Measurements from ENCODE around the gene TMC8. TPM values are rescaled to one million over a fixed set of nuclear protein-coding genes. Genes with fewer than 3 reads are reported as not detected.

The TMC8 gene
- polyA plus RNA-seq, 4 donors: 1.3 to 7.8 (median 4.9) TPM

- H3K4me1 ChIP-seq (ENCODE audit: control insufficient read depth in 3 of 3, insufficient read depth in 2 of 3, low read depth in 1 of 3, low read length in 2 of 3): peaks cover 6 to 63% (median 18%) of the 10 kb centered on the region in 3 donors
- FAIRE-seq (no peak), DNase-seq (peak; percentile 52 to 91)
- peak overlapping the region in 1 of 3 donors; percentile 5 for H3K4me3 ChIP-seq (ENCODE audit: low read depth in 1 of 3, low read length in 3 of 3)
- peaks cover 0 to 83% (median 2%) of the 10 kb centered on the region in 3 donors for H3K36me3 ChIP-seq (ENCODE audit: control insufficient read depth in 3 of 3, insufficient read depth in 2 of 3, low read depth in 1 of 3, low read length in 3 of 3)
- WGBS, 3 donors: 21 to 37% (median 28%) methylated on average over 11 to 15 of the region's 15 CpGs
- peak overlapping the region; percentile 71 to 93 (median 78) for H3K27ac ChIP-seq (ENCODE audit: low read depth in 1 of 3, low read length in 2 of 3)
- no peaks in the 10 kb centered on the region for H3K27me3 ChIP-seq (ENCODE audit: control insufficient read depth in 3 of 3, insufficient read depth in 3 of 3, low read length in 3 of 3)
- H3K9me3 ChIP-seq (ENCODE audit: control insufficient read depth in 2 of 2, insufficient read depth in 1 of 2, low read depth in 1 of 2, low read length in 1 of 2): no peaks in the 10 kb centered on the region
These were observed 43.8 kb downstream of the TMC8 start for GRCh38 chr17:78174346-78174869.

- 26 to 62% (median 44%) methylated on average over 28 of the region's 28 CpGs for WGBS, 3 donors
- no peaks in the 10 kb centered on the region for H3K27me3 ChIP-seq (ENCODE audit: control insufficient read depth in 3 of 3, insufficient read depth in 3 of 3, low read length in 3 of 3)
- H3K9me3 ChIP-seq (ENCODE audit: control insufficient read depth in 2 of 2, insufficient read depth in 1 of 2, low read depth in 1 of 2, low read length in 1 of 2): no peaks in the 10 kb centered on the region
- DNase-seq (peak in 1 of 2 donors; percentile 60), FAIRE-seq (no peak)
- peak overlapping the region in 1 of 3 donors; percentile 5 for H3K4me3 ChIP-seq (ENCODE audit: low read depth in 1 of 3, low read length in 3 of 3)
- H3K36me3 ChIP-seq (ENCODE audit: control insufficient read depth in 3 of 3, insufficient read depth in 2 of 3, low read depth in 1 of 3, low read length in 3 of 3): peaks cover 0 to 81% (median 2%) of the 10 kb centered on the region in 3 donors
- peaks cover 6 to 57% (median 16%) of the 10 kb centered on the region in 3 donors for H3K4me1 ChIP-seq (ENCODE audit: control insufficient read depth in 3 of 3, insufficient read depth in 2 of 3, low read depth in 1 of 3, low read length in 2 of 3)
- H3K27ac ChIP-seq (ENCODE audit: low read depth in 1 of 3, low read length in 2 of 3): peak overlapping the region; percentile 71 to 93 (median 78)
These were observed 44.5 kb downstream of the TMC8 start for GRCh38 chr17:78174870-78175642.

DNA sequence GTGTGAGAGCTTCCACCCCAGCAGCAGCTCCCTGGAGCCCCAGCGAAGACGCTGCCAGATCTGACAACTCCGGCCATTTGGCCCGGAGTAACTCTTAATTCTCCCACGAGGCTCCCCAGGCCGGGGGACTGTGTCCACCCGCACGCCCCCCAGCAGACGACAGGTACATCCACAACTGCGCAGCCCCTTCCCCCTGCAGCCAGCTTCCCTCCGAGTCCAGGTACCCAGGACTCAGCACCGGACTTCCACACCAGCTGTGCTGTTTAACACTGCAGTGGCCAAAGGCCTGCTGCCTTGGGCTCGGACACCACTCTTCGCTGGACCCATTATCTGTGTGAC, 45.0 kb downstream of the TMC8 start:
- H3K4me1 ChIP-seq (ENCODE audit: control insufficient read depth in 3 of 3, insufficient read depth in 2 of 3, low read depth in 1 of 3, low read length in 2 of 3): peaks cover 6 to 55% (median 16%) of the 10 kb centered on the region in 3 donors
- no peaks in the 10 kb centered on the region for H3K27me3 ChIP-seq (ENCODE audit: control insufficient read depth in 3 of 3, insufficient read depth in 3 of 3, low read length in 3 of 3)
- 65 to 78% (median 76%) methylated on average over 14 of the region's 14 CpGs for WGBS, 3 donors
- DNase-seq (no peak), FAIRE-seq (no peak)
- H3K27ac ChIP-seq (ENCODE audit: low read depth in 1 of 3, low read length in 2 of 3): peak overlapping the region in 2 of 3 donors; percentile 78 to 93
- no peak overlapping the region for H3K4me3 ChIP-seq (ENCODE audit: low read depth in 1 of 3, low read length in 3 of 3)
- no peaks in the 10 kb centered on the region for H3K9me3 ChIP-seq (ENCODE audit: control insufficient read depth in 2 of 2, insufficient read depth in 1 of 2, low read depth in 1 of 2, low read length in 1 of 2)
- peaks cover 0 to 76% (median 0%) of the 10 kb centered on the region in 3 donors for H3K36me3 ChIP-seq (ENCODE audit: control insufficient read depth in 3 of 3, insufficient read depth in 2 of 3, low read depth in 1 of 3, low read length in 3 of 3)

- FAIRE-seq (no peak), DNase-seq (peak; percentile 74 to 82)
- WGBS, 3 donors: 8 to 22% (median 15%) methylated on average over 13 to 14 of the region's 14 CpGs
- H3K4me1 ChIP-seq (ENCODE audit: control insufficient read depth in 3 of 3, insufficient read depth in 2 of 3, low read depth in 1 of 3, low read length in 2 of 3): peaks cover 6 to 50% (median 15%) of the 10 kb centered on the region in 3 donors
- H3K9me3 ChIP-seq (ENCODE audit: control insufficient read depth in 2 of 2, insufficient read depth in 1 of 2, low read depth in 1 of 2, low read length in 1 of 2): no peaks in the 10 kb centered on the region
- peaks cover 0 to 66% (median 0%) of the 10 kb centered on the region in 3 donors for H3K36me3 ChIP-seq (ENCODE audit: control insufficient read depth in 3 of 3, insufficient read depth in 2 of 3, low read depth in 1 of 3, low read length in 3 of 3)
- H3K27ac ChIP-seq (ENCODE audit: low read depth in 1 of 3, low read length in 2 of 3): peak overlapping the region in 1 of 3 donors; percentile 93
- no peaks in the 10 kb centered on the region for H3K27me3 ChIP-seq (ENCODE audit: control insufficient read depth in 3 of 3, insufficient read depth in 3 of 3, low read length in 3 of 3)
- H3K4me3 ChIP-seq (ENCODE audit: low read depth in 1 of 3, low read length in 3 of 3): no peak overlapping the region
These were observed 46.0 kb downstream of the TMC8 start for GRCh38 chr17:78176548-78177025.

DNA sequence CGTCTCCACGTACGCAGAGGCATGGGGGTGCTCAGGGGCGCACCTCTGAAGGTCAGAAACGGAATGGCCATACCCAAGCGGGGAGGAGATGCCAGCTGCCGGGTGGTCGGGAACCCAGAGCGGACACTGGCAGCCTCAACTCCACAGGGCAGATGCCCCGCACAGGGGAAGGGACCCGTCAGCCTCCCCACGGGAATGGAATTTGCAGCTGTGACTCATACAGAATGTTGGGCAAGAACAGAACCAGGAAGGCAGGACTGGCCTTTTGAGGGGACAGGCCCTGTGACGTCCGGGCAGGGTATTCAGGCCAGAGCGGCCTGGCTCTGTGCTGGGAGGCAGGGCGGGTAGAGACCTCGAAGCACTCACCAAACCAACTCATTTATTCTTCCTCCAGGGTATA, 48.8 kb downstream of the TMC8 start:
- WGBS, 3 donors: 83 to 92% (median 89%) methylated on average over 17 of the region's 17 CpGs
- FAIRE-seq: no peak
- H3K4me1 ChIP-seq (ENCODE audit: control insufficient read depth in 3 of 3, insufficient read depth in 2 of 3, low read depth in 1 of 3, low read length in 2 of 3): peaks cover 2 to 24% (median 5%) of the 10 kb centered on the region in 3 donors
- peak overlapping the region; percentile 5 to 76 (median 16) for H3K27ac ChIP-seq (ENCODE audit: low read depth in 1 of 3, low read length in 2 of 3)
- no peak for DNase-seq
- no peaks in the 10 kb centered on the region for H3K27me3 ChIP-seq (ENCODE audit: control insufficient read depth in 3 of 3, insufficient read depth in 3 of 3, low read length in 3 of 3)
- H3K9me3 ChIP-seq (ENCODE audit: control insufficient read depth in 2 of 2, insufficient read depth in 1 of 2, low read depth in 1 of 2, low read length in 1 of 2): no peaks in the 10 kb centered on the region
- no peak overlapping the region for H3K4me3 ChIP-seq (ENCODE audit: low read depth in 1 of 3, low read length in 3 of 3)
- H3K36me3 ChIP-seq (ENCODE audit: control insufficient read depth in 3 of 3, insufficient read depth in 2 of 3, low read depth in 1 of 3, low read length in 3 of 3): peaks cover 0 to 59% (median 0%) of the 10 kb centered on the region in 3 donors

DNA sequence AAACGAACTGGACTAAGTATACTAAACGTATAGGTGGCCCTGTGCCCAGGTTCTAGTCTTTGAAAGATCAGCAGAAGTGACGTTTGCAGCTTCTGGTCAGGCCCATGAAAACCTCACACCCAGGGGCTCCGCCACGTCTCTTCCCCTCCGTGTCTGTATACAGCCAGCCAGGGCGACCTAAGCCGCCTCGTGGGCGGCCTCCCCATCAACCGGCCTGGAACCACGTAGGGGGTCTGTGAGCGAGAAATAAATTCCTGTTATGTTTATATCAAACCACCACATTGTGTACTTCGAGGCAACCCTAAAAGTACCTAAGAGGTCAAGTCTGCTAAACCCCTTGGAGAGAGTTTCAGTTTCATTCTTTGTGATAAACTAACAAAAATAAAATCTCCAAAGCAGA, 49.5 kb downstream of the TMC8 start:
- H3K4me1 ChIP-seq (ENCODE audit: control insufficient read depth in 3 of 3, insufficient read depth in 2 of 3, low read depth in 1 of 3, low read length in 2 of 3): peaks cover 2 to 19% (median 5%) of the 10 kb centered on the region in 3 donors
- no peak overlapping the region for H3K4me3 ChIP-seq (ENCODE audit: low read depth in 1 of 3, low read length in 3 of 3)
- H3K9me3 ChIP-seq (ENCODE audit: control insufficient read depth in 2 of 2, insufficient read depth in 1 of 2, low read depth in 1 of 2, low read length in 1 of 2): no peaks in the 10 kb centered on the region
- WGBS, 3 donors: 51 to 75% (median 58%) methylated on average over 14 of the region's 14 CpGs
- DNase-seq (no peak), FAIRE-seq (no peak)
- no peaks in the 10 kb centered on the region for H3K27me3 ChIP-seq (ENCODE audit: control insufficient read depth in 3 of 3, insufficient read depth in 3 of 3, low read length in 3 of 3)
- peak overlapping the region; percentile 16 to 76 (median 67) for H3K27ac ChIP-seq (ENCODE audit: low read depth in 1 of 3, low read length in 2 of 3)
- H3K36me3 ChIP-seq (ENCODE audit: control insufficient read depth in 3 of 3, insufficient read depth in 2 of 3, low read depth in 1 of 3, low read length in 3 of 3): peaks cover 0 to 57% (median 0%) of the 10 kb centered on the region in 3 donors

GRCh38 chr17:78180508-78180907, 49.9 kb downstream of the TMC8 start:
- DNase-seq (no peak), FAIRE-seq (no peak)
- no peaks in the 10 kb centered on the region for H3K27me3 ChIP-seq (ENCODE audit: control insufficient read depth in 3 of 3, insufficient read depth in 3 of 3, low read length in 3 of 3)
- peaks cover 2 to 17% (median 2%) of the 10 kb centered on the region in 3 donors for H3K4me1 ChIP-seq (ENCODE audit: control insufficient read depth in 3 of 3, insufficient read depth in 2 of 3, low read depth in 1 of 3, low read length in 2 of 3)
- H3K27ac ChIP-seq (ENCODE audit: low read depth in 1 of 3, low read length in 2 of 3): peak overlapping the region in 2 of 3 donors; percentile 14 to 16
- no peaks in the 10 kb centered on the region for H3K9me3 ChIP-seq (ENCODE audit: control insufficient read depth in 2 of 2, insufficient read depth in 1 of 2, low read depth in 1 of 2, low read length in 1 of 2)
- peaks cover 0 to 53% (median 0%) of the 10 kb centered on the region in 3 donors for H3K36me3 ChIP-seq (ENCODE audit: control insufficient read depth in 3 of 3, insufficient read depth in 2 of 3, low read depth in 1 of 3, low read length in 3 of 3)
- WGBS, 3 donors: 72 to 91% (median 77%) methylated on average over 2 of the region's 2 CpGs
- H3K4me3 ChIP-seq (ENCODE audit: low read depth in 1 of 3, low read length in 3 of 3): no peak overlapping the region

DNA sequence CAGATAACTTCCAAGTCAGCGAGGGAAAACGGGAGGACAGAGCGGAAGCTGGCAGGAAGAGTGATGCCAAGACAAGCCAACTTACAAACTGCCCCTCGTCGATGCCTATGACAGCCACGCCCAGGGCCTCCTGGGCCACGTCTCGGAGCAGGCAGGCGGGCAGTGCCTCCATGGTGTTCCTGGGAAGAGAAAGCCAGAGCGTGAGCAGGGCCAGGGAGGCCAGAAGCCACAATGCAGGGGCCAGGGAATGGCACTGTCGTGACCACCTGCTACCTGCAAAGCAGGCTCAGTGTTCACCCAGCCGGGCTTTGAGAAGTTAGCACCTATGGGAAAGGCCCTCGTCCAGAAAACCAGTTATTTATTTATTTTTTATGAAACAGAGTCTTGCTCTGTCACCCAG, 51.9 kb downstream of the TMC8 start:
- FAIRE-seq (no peak), DNase-seq (no peak)
- Histone ChIP-seq H3K36me3 (ENCODE audit: control insufficient read depth in 3 of 3, insufficient read depth in 2 of 3, low read depth in 1 of 3, low read length in 3 of 3) (peaks cover 0 to 45% (median 0%) of the 10 kb centered on the region in 3 donors), H3K9me3 (ENCODE audit: control insufficient read depth in 2 of 2, insufficient read depth in 1 of 2, low read depth in 1 of 2, low read length in 1 of 2) (peaks cover 0 to 3% of the 10 kb centered on the region in 2 donors), H3K4me1 (ENCODE audit: control insufficient read depth in 3 of 3, insufficient read depth in 2 of 3, low read depth in 1 of 3, low read length in 2 of 3) (peaks cover 0 to 11% (median 2%) of the 10 kb centered on the region in 3 donors), H3K27me3 (ENCODE audit: control insufficient read depth in 3 of 3, insufficient read depth in 3 of 3, low read length in 3 of 3) (no peaks in the 10 kb centered on the region), H3K4me3 (ENCODE audit: low read depth in 1 of 3, low read length in 3 of 3) (no peak overlapping the region), H3K27ac (ENCODE audit: low read depth in 1 of 3, low read length in 2 of 3) (no peak overlapping the region)
- 89 to 93% (median 92%) methylated on average over 13 of the region's 13 CpGs for WGBS, 3 donors
